ENCODE results near the gene NPHP4. TPM values are rescaled to one million over a fixed set of nuclear protein-coding genes. Genes with fewer than 3 reads are reported as not detected.

Gene NPHP4
- total and polyA plus RNA-seq, 7 donors, result 1.3 to 2.8 (median 1.8) TPM

- H3K9me3 ChIP-seq, result no peaks in the 10 kb centered on the region
- no peak for DNase-seq
- ATAC-seq, result no peak
- no peak overlapping the region for H3K4me3 ChIP-seq
- intact Hi-C loops (cut with DNase I), result no loop called here
- WGBS, 3 donors, result 89 to 92% (median 91%) methylated on average over 25 to 27 of the region's 27 CpGs
- no peaks in the 10 kb centered on the region for H3K4me1 ChIP-seq
- no peak overlapping the region for H3K27ac ChIP-seq
- H3K27me3 ChIP-seq (ENCODE audit: insufficient read depth in 3 of 3, low read length in 2 of 3), result no peaks in the 10 kb centered on the region
- H3K36me3 ChIP-seq (ENCODE audit: insufficient read depth in 1 of 2, low read depth in 1 of 2), result peaks cover 0 to 22% of the 10 kb centered on the region in 2 donors
- no peak for TF ChIP-seq CTCF (IDR thresholded peaks at IDR 0.05)
These were observed 47.9 kb downstream of the NPHP4 start for GRCh38 chr1:5944154-5944842.

DNA sequence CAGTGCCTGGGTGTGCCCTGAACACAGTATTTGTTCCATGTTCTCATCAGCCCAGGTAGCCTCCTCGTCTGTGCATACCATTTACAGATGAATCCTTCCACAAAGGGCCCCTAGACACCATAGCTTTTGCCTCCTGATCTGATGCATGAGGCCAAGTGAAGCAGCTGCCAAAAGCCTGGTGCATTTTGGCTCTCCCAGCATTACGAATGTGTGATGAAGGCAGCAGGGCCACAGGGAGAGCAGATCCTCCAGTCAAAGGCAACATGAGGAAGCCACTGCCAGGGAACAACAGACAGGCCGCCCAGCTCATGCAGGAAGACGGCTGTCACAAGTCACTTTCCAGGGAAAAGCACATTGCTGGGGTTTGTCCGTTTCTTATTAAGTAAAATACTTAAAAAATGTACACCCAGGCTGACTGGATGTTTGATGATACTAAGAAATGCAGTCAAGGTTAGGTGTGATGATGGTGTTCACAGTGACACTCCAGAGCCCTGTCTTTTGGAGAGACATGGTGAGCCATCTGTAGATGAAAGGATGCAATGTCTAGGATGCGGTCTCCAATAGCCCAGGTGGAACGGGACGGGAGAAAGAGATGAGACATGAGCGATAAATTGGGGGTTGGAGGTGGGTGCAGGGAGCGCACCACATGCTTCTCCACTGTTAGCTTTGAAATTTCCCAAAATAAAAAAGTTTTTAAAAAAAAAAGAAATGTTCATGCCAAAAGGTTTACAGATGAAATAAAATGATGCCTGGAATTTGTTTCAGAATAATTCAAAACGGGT lies 48.7 kb downstream of the NPHP4 start:
- no peak for DNase-seq
- H3K27me3 ChIP-seq (ENCODE audit: insufficient read depth in 3 of 3, low read length in 2 of 3), result no peaks in the 10 kb centered on the region
- 68 to 76% (median 71%) methylated on average over 11 of the region's 11 CpGs for WGBS, 3 donors
- no peak for TF ChIP-seq CTCF (IDR thresholded peaks at IDR 0.05)
- H3K4me3 ChIP-seq, result no peak overlapping the region
- H3K27ac ChIP-seq, result no peak overlapping the region
- ATAC-seq, result no peak
- H3K36me3 ChIP-seq (ENCODE audit: insufficient read depth in 1 of 2, low read depth in 1 of 2), result peaks cover 0 to 22% of the 10 kb centered on the region in 2 donors
- intact Hi-C loops (cut with DNase I), result no loop called here
- no peaks in the 10 kb centered on the region for H3K4me1 ChIP-seq
- H3K9me3 ChIP-seq, result no peaks in the 10 kb centered on the region

- no peaks in the 10 kb centered on the region for H3K4me1 ChIP-seq
- DNase-seq (no peak), ATAC-seq (no peak)
- H3K4me3 ChIP-seq, result no peak overlapping the region
- 92 to 95% (median 92%) methylated on average over 7 of the region's 7 CpGs for WGBS, 3 donors
- H3K27me3 ChIP-seq (ENCODE audit: insufficient read depth in 3 of 3, low read length in 2 of 3), result no peaks in the 10 kb centered on the region
- no peak overlapping the region for H3K27ac ChIP-seq
- no peak for TF ChIP-seq CTCF (IDR thresholded peaks at IDR 0.05)
- H3K9me3 ChIP-seq, result no peaks in the 10 kb centered on the region
- intact Hi-C loops (cut with DNase I), result no loop called here
- H3K36me3 ChIP-seq (ENCODE audit: insufficient read depth in 1 of 2, low read depth in 1 of 2), result peaks cover 0 to 12% of the 10 kb centered on the region in 2 donors
These were observed 50.6 kb downstream of the NPHP4 start for GRCh38 chr1:5941671-5942070.

- Histone ChIP-seq H3K27me3 (ENCODE audit: insufficient read depth in 3 of 3, low read length in 2 of 3) (no peaks in the 10 kb centered on the region), H3K36me3 (ENCODE audit: insufficient read depth in 1 of 2, low read depth in 1 of 2) (peaks cover 0 to 5% of the 10 kb centered on the region in 2 donors), H3K9me3 (no peaks in the 10 kb centered on the region), H3K4me1 (no peaks in the 10 kb centered on the region), H3K4me3 (no peak overlapping the region), H3K27ac (no peak overlapping the region)
- WGBS, 3 donors, result 93 to 97% (median 94%) methylated on average over 2 of the region's 2 CpGs
- ATAC-seq (no peak), DNase-seq (no peak)
- intact Hi-C loops (cut with DNase I), result no loop called here
- TF ChIP-seq CTCF (IDR thresholded peaks at IDR 0.05), result no peak
These were observed 51.4 kb downstream of the NPHP4 start for GRCh38 chr1:5940723-5941407.
